NT2/D1 (cell line): ENCODE measurements around the gene TSFM.

Experiments
- DNase-seq: peaks from one replicate; pipeline ENCODE4 v3.0.0-alpha.2; 2011; ENCODE audit warnings: low read depth, low spot score
- H3K27me3 ChIP-seq: 2 replicates; pipeline ENCODE4 v1.6.0; 2011; ENCODE audit warnings: mild to moderate bottlenecking; ENCODE audit not compliant: insufficient read length, insufficient read depth
- H3K36me3 ChIP-seq: 2 replicates; pipeline ENCODE4 v1.6.1; 2011; ENCODE audit warnings: mild to moderate bottlenecking, low read length, mixed read lengths; ENCODE audit not compliant: insufficient read depth, insufficient read length
- H3K4me1 ChIP-seq: 2 replicates; pipeline ENCODE4 v1.5.1; 2011; ENCODE audit not compliant: insufficient read depth, insufficient read length
- H3K4me3 ChIP-seq: 2 replicates; pipeline ENCODE4 v1.5.1; 2011; ENCODE audit warnings: low read depth; ENCODE audit not compliant: insufficient read length
- H3K9ac ChIP-seq: 2 replicates; pipeline ENCODE4 v1.6.0; 2011; ENCODE audit warnings: low read depth; ENCODE audit not compliant: insufficient read length
- H3K9me3 ChIP-seq: 2 replicates; pipeline ENCODE4 v1.5.1; 2011; ENCODE audit warnings: mild to moderate bottlenecking, low read length; ENCODE audit not compliant: insufficient read depth
- SUZ12 ChIP-seq: IDR thresholded peaks from 2 replicates; pipeline ENCODE4 v1.6.1; 2011; ENCODE audit not compliant: insufficient read length, insufficient read depth; ENCODE audit errors: extremely low read depth
- YY1 ChIP-seq: IDR thresholded peaks from 2 replicates; pipeline ENCODE4 v1.6.1; 2011; ENCODE audit not compliant: insufficient read length, insufficient read depth
- ZNF274 ChIP-seq: IDR thresholded peaks from 2 replicates; pipeline ENCODE4 v1.6.1; 2011; ENCODE audit warnings: mild to moderate bottlenecking, low read depth, low read length

TSFM gene

GRCh38 chr12:57737467-57738460 lies 44.8 kb upstream of the TSFM start:
- peaks cover 89% of the 10 kb centered on the region for H3K27me3 ChIP-seq
- H3K4me1 ChIP-seq: peaks cover 6% of the 10 kb centered on the region
- H3K36me3 ChIP-seq: no peaks in the 10 kb centered on the region
- DNase-seq: no peak
- no peaks in the 10 kb centered on the region for H3K9me3 ChIP-seq
- TF ChIP-seq SUZ12 (peak; percentile 65), YY1 (no peak), ZNF274 (no peak)
- H3K9ac ChIP-seq: peak overlapping the region; percentile 44
- peak overlapping the region; percentile 44 for H3K4me3 ChIP-seq

GRCh38 chr12:57738661-57739237 lies 43.8 kb upstream of the TSFM start, which contains the start of gene AGAP2:
Gene AGAP2 (minus strand): TSS chr12:57738742. CDS start chr12:57738246, 496 bp downstream.
- H3K4me1 ChIP-seq: peaks cover 6% of the 10 kb centered on the region
- H3K9me3 ChIP-seq: no peaks in the 10 kb centered on the region
- peaks cover 80% of the 10 kb centered on the region for H3K27me3 ChIP-seq
- H3K4me3 ChIP-seq: peak within 1 kb of the TSS; percentile 44
- TF ChIP-seq SUZ12: no peak
- no peak for TF ChIP-seq YY1
- TF ChIP-seq ZNF274: no peak
- DNase-seq: no peak
- no peaks in the 10 kb centered on the region for H3K36me3 ChIP-seq
- peak within 1 kb of the TSS; percentile 46 for H3K9ac ChIP-seq

GRCh38 chr12:57739387-57739786 lies 43.2 kb upstream of the TSFM start:
- Histone ChIP-seq H3K27me3 (peaks cover 73% of the 10 kb centered on the region), H3K4me1 (peaks cover 6% of the 10 kb centered on the region), H3K36me3 (no peaks in the 10 kb centered on the region), H3K9ac (no peak overlapping the region), H3K9me3 (no peaks in the 10 kb centered on the region), H3K4me3 (no peak overlapping the region)
- no peak for TF ChIP-seq ZNF274
- no peak for TF ChIP-seq YY1
- DNase-seq: no peak

- no peak overlapping the region for H3K4me3 ChIP-seq
- peaks cover 67% of the 10 kb centered on the region for H3K27me3 ChIP-seq
- H3K36me3 ChIP-seq: no peaks in the 10 kb centered on the region
- H3K4me1 ChIP-seq: peaks cover 6% of the 10 kb centered on the region
- H3K9ac ChIP-seq: no peak overlapping the region
- H3K9me3 ChIP-seq: no peaks in the 10 kb centered on the region
- TF ChIP-seq ZNF274 (no peak), SUZ12 (no peak)
- no peak for DNase-seq
These were observed 42.6 kb upstream of the TSFM start for GRCh38 chr12:57739914-57740538.

GRCh38 chr12:57740656-57741412 lies 41.8 kb upstream of the TSFM start:
- Histone ChIP-seq H3K36me3 (peaks cover 1% of the 10 kb centered on the region), H3K9me3 (no peaks in the 10 kb centered on the region), H3K27me3 (peaks cover 59% of the 10 kb centered on the region), H3K4me3 (no peak overlapping the region), H3K4me1 (peaks cover 6% of the 10 kb centered on the region), H3K9ac (no peak overlapping the region)
- TF ChIP-seq YY1: no peak
- no peak for TF ChIP-seq ZNF274
- TF ChIP-seq SUZ12: no peak
- no peak for DNase-seq

GRCh38 chr12:57741413-57741789 lies 41.2 kb upstream of the TSFM start:
- Histone ChIP-seq H3K36me3 (peaks cover 7% of the 10 kb centered on the region), H3K4me3 (no peak overlapping the region), H3K4me1 (peaks cover 6% of the 10 kb centered on the region), H3K27me3 (peaks cover 53% of the 10 kb centered on the region), H3K9me3 (no peaks in the 10 kb centered on the region), H3K9ac (no peak overlapping the region)
- TF ChIP-seq ZNF274 (no peak), YY1 (no peak), SUZ12 (no peak)
- DNase-seq: no peak
